NCI-H1048 (cell line): ENCODE data around the gene TSEN54.

Source experiments
- DNase-seq: peaks from one replicate; lab custom pipeline; 2025; lab: John Stamatoyannopoulos, UW

TSEN54 gene

GRCh38 chr17:75544250-75544649 lies 27.9 kb downstream of the TSEN54 start:
- no peak for DNase-seq

DNA sequence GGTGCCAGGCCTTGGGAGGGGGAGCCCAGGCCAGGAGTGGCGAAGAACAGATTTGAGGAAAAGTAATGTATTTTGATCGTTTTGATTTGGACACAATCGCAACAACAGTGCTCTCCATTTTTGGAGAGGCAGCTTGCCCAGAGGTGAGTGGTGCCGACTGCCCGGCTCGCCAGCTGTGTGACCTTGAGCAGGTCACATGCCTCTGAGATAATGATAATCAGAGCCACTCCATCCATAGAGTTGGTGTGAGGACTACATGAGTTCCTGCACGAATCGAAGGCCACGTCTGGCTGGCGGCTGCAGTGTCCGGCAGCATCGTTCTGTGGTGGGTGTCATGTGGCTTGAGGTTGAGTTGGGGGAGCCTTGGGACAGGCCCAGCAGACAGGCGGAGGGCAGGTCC lies 29.9 kb downstream of the TSEN54 start:
- no peak for DNase-seq

DNA sequence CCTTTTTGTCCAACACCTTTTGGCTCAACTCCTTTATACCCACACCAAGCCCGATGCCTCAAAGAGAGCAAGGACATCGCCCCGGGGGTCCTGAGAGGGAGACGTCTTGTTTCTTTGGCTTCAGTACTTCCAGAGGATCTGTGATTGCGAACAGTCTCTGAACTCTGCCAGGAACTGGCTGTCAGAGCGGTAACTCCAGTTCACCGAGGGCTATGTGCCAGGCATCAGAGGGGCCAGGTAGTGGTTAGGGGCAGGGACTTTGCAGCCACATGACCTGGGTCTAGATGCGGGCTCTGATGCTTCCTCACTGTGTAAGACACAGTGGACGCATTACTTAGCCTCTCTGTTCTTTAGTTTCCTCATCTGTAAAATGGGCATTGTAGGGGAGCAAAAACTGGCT lies 30.8 kb downstream of the TSEN54 start:
- no peak for DNase-seq

DNA sequence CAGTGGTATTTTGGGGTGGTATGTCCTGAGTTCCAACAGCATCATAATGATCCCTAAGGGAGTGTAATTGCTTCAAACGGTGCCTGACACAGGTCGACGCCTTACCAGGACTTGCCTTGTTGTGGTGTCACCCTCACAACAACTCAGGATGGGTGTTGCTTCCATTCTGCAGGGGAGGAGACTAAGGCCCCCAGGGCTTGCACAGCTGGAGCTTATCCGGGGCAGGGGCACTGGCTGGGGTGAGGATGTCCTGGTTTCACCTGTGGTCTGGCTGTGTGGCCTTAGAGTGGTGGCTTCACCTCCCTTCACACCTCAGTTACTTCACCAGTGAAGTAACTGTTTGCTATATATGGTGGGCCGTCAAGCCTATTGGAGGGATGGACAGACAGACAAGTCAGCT lies 32.5 kb downstream of the TSEN54 start:
- DNase-seq, result no peak

GRCh38 chr17:75549246-75550138 lies 33.2 kb downstream of the TSEN54 start:
- peak; percentile 48 for DNase-seq

DNA sequence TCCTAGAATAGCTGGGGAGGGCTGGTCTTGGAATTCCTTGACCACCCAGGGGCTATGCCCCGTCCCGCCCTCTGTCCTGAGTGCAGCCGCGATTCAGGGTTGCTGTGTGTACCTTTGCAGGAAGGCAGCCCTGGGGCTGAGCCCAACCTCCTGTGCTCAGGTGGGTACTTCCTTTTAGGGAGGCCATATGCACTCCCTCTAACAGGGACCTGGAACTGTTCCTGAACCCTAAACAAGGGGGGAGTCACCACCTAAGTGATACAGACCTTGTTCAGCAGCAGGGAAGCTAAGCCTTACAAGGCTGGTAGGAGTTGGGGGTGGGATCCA lies 33.8 kb downstream of the TSEN54 start:
- no peak for DNase-seq

GRCh38 chr17:75551266-75551665 lies 34.9 kb downstream of the TSEN54 start:
- no peak for DNase-seq

DNA sequence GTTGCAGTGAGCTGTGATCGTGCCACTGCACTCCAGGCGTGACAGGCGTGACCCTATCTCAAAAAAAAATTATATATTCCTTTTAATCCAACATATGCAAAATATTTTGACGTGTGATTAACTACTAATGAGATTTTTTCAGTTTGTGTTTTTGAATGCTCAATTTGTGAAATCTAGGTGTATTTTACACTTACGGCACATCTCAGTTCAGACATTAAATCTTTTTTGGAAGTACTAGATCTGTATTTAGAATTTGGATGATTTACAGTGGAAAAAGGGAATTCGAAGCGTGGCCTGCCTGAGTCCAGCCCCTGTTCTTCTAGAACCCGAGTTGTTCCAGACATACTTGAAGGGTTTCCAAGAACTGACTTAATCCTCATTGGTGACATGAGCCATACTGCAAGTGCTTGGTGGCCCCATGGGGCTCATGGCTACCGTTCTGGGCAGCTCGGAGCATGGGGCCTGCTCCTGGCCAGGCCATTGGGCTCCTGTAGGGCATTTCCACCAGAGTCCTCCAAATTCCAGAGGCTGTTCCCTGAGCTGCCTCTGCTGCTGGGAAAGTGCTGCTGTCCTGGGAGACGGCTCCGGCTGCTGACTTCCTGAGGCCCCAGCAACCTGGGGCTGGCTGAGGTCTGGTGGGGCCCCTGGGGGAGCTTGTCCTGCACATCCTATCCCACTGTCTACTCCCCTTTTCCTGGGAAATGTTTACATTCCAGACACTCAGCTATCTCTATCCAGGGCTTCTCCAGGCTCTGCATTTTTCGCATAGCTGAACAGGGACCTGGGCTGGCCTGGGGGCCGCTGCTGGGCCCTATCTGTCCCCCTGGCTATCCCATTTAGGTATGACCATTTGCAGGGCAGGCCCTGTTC lies 36.3 kb downstream of the TSEN54 start:
- DNase-seq, result no peak

- DNase-seq, result no peak
Measured at GRCh38 chr17:75553295-75554110, 37.2 kb downstream of the TSEN54 start.

- no peak for DNase-seq
Measured at GRCh38 chr17:75555679-75556153, 39.4 kb downstream of the TSEN54 start.

DNA sequence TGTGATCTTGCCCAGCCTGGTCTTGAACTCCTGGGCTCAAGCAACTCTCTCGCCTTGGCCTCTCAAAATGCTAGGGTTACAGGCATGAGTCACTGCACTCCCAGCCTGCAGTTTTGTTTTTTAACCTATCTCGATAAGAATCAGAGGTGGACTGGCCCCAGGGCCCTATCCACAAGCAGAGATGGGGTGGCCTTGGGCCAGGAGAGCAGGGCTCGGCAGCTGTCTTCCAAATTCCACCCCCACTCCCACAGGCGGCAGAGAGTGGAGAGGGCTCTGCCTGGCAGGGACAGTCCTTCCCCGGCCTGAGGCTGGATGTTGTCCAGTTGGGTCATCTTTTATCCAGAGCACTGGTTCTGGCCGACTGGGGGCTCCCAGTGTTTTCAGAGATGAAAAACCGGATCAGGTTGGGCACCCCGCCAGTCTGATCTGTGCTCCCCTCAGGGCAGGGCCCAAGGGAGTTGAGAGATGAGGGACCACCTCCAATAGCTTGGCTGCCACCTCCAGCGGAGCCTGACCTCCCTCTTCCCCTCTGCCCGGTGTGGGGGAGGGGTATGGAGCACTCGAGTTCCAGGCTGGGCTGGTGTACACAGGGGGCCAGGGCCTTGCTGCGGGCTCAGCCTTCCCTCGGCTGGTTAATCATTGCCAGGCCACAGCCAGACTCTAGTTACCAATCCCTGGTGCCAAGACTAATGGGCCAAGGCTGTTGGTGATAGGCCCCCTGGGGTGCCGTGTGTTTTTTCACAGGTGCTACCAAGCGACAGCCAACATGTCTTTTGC lies 40.9 kb downstream of the TSEN54 start:
- no peak for DNase-seq

- no peak for DNase-seq
Measured at GRCh38 chr17:75557852-75558665, 41.7 kb downstream of the TSEN54 start.

DNA sequence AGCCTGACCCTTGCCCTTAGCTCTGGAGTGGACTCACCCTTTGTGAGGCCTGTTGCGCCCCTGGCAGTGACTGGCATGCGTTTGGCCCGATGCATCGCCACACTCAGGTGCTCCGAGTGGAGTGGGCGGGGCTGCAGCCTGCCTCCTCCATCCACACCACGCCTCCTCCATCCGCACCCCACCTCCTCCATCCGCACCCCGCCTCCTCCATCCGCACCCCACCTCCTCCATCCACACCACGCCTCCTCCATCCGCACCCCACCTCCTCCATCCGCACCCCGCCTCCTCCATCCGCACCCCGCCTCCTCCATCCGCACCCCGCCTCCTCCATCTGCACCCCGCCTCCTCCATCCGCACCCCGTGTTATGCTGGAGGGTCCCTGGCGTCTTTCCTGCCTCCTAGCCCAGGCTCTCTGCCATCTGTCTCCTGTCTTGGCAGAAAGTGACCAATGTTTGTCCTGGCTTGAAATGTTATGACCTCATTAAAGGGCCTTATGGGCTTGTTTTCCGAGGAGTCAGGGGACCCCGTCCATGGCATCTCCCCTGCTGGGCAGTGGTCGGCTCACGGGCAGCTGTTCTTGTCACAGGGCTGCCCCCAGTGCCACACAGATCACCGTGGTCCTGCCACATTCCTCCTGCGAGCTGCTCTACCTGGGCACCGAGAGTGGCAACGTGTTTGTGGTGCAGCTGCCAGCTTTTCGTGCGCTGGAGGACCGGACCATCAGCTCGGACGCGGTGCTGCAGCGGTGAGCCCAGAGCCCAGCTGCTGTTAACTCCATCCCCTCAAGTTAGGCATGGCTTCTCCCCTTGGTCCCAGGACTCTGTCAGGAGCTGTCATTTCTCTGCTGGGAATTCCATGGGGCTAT lies 42.6 kb downstream of the TSEN54 start:
- DNase-seq, result no peak

DNA sequence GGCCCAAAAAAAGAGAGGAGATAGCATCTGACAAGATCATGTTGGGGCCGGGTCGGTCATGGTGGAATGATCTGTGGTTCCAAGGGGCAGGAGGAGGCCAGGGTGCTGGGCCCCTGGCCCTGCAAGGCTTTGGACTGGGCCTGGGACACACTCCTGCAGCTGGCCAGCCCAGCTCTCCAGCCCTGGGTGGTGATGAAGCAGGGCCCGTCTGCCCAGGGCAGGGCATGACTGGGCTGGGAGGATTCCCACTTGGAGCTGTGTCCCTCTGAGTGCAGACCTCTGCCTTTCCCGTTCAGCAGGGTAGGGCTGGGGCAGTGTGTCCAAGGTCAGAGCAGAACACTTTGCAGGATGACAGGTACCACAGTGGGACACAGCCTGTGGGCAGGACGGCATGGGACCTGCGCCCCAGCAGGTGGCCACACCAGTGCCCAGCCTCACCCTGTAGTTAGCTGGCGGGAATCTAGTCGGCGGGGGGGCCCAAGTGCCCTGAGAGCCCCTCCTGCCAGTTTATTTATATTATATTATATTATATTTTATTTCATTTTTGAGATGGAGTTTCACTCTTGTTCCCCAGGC lies 43.7 kb downstream of the TSEN54 start:
- DNase-seq, result no peak

DNA sequence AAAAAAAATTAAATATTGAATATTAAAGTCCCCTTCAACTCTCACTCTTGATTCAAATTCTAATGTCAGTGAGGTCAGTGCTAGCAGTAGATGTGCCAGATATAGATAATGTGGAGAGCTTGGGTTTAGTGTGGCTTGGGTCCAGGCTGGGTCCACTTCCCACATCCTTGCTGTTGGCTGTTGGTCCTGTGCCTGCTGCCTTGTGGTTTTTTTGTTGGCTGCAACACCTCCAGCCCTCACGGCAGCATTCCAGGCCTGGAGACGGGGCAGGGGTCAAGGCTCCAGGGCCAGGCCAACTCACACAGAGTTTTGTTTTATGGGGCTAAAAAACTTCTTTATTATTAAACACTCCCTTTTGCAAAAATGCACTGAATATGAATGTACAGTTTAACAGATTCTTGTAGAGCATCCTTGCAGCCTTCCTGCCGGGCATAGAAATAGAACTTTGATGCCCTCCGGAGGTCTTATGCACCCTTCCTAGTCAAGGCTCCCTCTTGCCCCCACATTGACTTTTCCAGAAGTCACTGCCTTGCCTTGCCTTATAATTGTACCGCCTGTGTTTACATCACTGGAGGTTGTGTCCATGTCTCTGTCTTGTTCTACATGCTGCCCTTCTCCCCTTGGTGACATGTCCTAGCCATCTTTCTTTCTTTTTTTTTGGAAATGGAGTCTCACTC lies 45.7 kb downstream of the TSEN54 start:
- DNase-seq, result no peak

DNA sequence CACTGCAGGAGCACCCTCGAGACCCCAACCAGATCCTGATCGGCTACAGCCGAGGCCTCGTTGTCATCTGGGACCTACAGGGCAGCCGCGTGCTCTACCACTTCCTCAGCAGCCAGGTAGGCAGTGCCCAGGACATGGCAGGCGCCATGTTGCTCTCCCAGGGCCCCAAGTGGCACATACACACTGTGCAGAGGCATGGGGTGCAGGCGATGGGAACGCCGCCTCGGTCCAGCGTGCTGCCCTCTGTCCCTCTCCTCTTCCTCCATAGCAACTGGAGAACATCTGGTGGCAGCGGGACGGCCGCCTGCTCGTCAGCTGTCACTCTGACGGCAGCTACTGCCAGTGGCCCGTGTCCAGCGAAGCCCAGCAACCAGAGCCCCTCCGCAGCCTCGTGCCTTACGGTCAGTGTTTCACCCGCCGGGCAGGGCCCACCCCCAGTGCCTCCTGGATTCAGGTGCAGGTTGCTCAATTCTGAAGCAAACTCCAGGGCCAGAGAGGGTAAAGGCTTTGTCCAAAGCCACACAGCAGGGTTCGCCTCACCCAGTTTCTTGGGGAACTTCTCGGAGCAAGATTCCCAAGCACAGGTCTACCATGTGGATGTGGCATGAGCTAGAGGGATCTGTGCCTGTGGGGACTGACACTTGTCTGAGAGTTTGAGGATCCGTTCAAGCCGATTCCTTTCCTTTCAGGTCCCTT lies 46.9 kb downstream of the TSEN54 start:
- DNase-seq, result no peak

DNA sequence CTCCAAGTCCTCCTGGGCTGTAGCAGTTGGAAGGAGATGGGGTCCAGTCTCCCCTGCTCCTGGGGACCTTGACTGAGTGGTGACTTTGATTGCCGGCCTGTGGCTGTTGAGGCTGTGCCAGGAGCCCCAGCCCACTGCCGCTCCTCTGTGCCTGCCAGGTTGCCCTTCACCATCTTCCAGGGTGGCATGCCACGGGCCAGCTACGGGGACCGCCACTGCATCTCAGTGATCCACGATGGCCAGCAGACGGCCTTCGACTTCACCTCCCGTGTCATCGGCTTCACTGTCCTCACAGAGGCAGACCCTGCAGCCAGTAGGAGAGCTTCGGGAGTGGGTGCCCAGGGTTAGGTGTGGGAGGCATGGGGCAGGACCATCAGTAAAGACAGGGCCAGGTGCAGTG lies 47.9 kb downstream of the TSEN54 start:
- DNase-seq, result no peak

- DNase-seq, result no peak
Measured at GRCh38 chr17:75565066-75565465, 48.7 kb downstream of the TSEN54 start.
